Fibroblast of villous mesenchyme (primary cell): ENCODE data around the gene OR14J1. TPM values are rescaled to one million over a fixed set of nuclear protein-coding genes. Genes with fewer than 3 reads are reported as not detected.

ENCODE experiments used
- DNase-seq: peaks from one replicate; pipeline ENCODE4 v3.0.0-alpha.2; 2010; ENCODE audit warnings: low read depth
- H3K4me3 ChIP-seq: 2 replicates; pipeline ENCODE4 v1.5.1; 2011; ENCODE audit warnings: low read depth, mild to moderate bottlenecking, low read length
- CTCF ChIP-seq: IDR thresholded peaks from 2 replicates; pipeline ENCODE4 v1.5.1; 2012; ENCODE audit warnings: low read depth, mild to moderate bottlenecking, low read length; ENCODE audit not compliant: insufficient read depth
- total RNA-seq: library from RNA; depleted of rRNA; stranded (reverse); fragments of >200 nt; gene quantifications from 2 replicates; pipeline ENCODE4 v1.2.3, GENCODE V29; 2012

OR14J1 gene
- total RNA-seq = not detected in 2 replicates

- no peak for TF ChIP-seq CTCF
- no peak within 1 kb of the TSS for H3K4me3 ChIP-seq
- DNase-seq = no peak
These were observed at the start of gene OR14J1 for GRCh38 chr6:29301316-29301715. Gene OR14J1 (plus strand): TSS chr6:29301701. CDS start chr6:29306690, 4,989 bp downstream.

GRCh38 chr6:29251736-29252135 lies 49.8 kb upstream of the OR14J1 start:
- DNase-seq = no peak
- no peak overlapping the region for H3K4me3 ChIP-seq
- no peak for TF ChIP-seq CTCF

DNA sequence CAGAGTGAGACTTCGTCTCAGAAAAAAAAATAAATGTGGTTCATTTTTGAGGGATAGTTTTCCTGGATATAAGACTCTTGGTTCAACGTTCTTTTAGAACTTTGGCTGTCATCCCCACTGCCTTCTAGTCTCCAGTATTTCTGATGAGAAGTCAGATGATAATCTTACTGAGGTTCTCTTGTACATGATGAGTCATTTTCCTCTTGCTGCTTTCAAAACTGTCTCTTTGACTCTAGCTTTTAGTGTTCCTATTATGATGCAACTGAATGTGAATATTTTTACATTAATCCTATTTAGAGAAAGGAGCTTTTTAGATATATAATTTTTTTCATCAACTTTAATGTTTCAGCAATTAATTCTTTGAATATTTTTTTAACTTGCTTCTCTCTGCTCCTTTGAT lies 46.0 kb upstream of the OR14J1 start:
- no peak overlapping the region for H3K4me3 ChIP-seq
- TF ChIP-seq CTCF = no peak
- no peak for DNase-seq

GRCh38 chr6:29259721-29260120 lies 41.8 kb upstream of the OR14J1 start:
- DNase-seq = no peak
- no peak for TF ChIP-seq CTCF
- H3K4me3 ChIP-seq = no peak overlapping the region

- no peak overlapping the region for H3K4me3 ChIP-seq
- TF ChIP-seq CTCF = no peak
These were observed 38.5 kb upstream of the OR14J1 start for GRCh38 chr6:29263001-29263400.

GRCh38 chr6:29294499-29294914 lies 7.0 kb upstream of the OR14J1 start:
- TF ChIP-seq CTCF = no peak
- H3K4me3 ChIP-seq = no peak overlapping the region
- DNase-seq = no peak

More at GRCh38 chr6:29263001-29263400, 38.5 kb upstream of the OR14J1 start:
- DNase-seq = no peak

- no peak overlapping the region for H3K4me3 ChIP-seq
- DNase-seq = no peak
- no peak for TF ChIP-seq CTCF
These were observed 6.3 kb upstream of the OR14J1 start for GRCh38 chr6:29295181-29295585.
